ENCODE data around the gene SELENOW.
"Not testable (repeated sequence)": the region's sequence is repeated elsewhere in the genome, so short reads cannot be mapped to it uniquely, and the experiment has no call there.

SELENOW gene

DNA sequence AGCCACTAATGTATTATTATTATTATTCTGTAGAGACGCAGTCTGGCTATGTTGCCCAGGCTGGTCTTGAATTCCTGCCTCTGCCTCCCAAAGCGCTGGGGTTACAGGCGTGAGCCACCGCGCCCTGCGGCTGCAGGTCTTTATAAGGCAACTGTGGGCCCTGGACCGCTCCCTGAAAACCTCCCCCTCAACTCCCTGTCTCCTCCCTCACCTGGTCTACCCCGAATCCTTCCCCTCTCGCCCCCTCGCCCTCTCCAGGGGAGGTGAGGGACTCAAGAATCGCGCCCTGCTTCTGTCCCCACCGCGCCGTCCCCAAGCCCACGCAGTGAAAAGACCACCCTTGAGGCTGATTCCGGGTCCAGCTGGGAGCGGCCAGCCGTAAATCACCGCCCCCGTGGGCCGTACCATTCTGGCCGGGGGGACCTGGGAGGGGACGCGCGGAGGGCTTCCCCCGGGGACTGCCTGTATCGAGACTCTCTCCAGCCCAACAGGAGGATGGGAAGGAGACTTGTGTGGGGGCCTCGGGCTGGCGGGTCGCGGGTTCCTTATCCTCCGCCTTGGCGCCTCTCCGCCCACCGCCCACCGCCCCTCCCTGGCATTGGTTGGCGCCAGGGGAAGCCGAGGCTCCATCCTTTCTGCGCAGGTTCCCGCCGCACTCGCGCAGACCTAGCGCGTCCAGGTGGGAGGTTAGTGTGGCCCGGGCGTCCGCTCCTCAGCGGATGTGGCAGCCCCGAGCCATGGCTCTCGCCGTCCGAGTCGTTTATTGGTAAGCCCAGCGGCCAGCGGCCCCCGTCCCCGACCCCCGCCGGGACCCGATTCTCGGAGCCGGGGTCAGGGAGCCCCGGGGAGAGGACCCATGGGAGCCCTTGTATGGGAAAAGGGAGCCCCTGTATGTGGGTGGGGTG is at the start of gene SELENOW:
Gene SELENOW (plus strand): TSS at position 655 of the 905 bp plus-strand sequence. CDS start 83 bp downstream, at position 738.
- peak; percentile 87 for DNase-seq

DNA sequence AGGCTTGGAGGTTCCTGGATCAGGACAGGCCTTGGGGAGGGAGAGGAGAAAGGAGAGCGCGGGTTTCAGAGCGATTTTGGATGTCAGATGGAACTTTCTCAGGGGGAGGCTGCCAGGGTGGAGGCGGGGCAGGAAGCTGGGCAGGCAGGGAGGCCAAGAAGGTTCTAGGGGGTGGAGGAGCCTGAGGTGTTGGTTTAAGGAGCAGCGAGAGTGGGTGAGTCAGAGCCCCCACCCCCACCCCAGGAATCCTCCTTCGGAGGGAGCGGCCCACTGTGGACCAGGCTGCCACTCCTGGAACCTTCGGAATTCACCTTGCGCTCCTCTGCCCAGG is 49.1 kb upstream of the SELENOW start:
- no peak for DNase-seq

DNA sequence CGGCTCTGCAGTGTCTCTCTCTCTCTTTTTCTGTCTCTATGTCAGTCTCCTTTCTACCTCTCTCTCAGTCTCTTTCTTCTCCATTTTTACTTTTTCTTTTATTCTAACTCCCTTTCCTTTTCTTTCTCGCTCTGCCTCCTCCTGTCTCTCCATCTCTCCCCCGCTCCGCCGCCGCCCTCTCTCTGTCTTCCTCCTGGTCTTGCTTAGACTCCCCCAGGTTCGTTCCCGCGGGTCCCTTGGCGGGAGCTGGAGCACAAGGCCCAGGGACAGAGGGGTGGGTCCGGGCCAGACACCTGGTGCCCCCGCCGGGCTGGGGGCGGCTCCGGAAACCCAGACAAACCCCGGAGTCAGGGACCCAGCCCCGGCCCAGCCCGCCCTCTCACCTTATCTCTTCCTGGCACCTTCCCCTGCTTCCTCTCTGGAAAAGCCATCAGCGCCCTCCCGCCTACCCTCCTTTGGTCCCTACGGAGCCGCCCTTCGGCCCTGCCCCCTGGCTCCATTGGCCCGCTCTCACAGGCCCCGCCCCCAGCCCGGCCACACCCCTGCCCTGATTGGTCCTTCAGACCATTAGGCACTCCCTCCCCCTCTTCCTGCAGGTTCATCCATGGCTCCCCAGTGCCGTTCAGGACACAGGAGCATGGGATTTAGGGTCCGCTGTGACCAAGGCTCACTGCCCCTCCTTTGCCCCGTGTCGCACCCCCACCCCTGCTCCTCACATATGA is 48.5 kb upstream of the SELENOW start:
- peak; percentile 76 for DNase-seq

DNA sequence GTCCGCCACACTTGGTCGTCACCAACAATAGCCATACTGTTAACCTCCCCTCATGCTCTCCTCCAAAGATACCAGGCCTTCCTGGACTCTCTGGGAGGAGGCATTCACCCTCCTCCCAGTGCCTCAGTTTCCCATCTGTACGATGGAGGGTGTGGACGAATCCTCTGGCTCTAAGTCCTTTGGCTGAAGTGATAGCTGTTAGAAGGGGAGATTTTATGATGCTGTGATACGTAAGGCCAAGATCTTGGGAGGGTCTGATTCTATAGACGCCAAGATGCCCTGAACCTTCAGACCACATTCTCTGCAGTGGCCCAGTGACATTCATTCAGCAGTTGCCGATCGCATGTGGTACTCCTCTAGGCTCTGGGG is 48.0 kb upstream of the SELENOW start:
- no peak for DNase-seq

DNA sequence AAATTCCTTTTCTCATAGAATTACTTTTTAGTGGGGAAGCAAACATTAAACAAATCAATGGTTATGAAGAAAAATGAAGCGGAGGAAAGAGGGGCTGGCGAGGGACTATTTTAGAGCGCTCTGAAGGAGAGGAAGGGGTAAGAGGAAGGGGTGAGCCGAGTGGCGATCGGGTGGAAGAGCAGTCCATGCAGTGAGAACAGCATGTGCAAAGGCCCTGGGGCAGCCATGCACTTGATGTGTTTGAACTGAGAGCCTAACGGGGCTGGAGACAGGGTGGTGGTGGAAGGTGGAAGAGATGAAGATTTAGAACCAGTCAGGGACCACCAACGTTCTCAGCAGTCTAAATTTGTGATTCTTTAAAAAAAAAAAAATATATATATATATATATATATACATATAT is 47.6 kb upstream of the SELENOW start:
- DNase-seq, result no peak

- DNase-seq, result no peak
These were observed 43.4 kb upstream of the SELENOW start for GRCh38 chr19:47735131-47735530.

DNA sequence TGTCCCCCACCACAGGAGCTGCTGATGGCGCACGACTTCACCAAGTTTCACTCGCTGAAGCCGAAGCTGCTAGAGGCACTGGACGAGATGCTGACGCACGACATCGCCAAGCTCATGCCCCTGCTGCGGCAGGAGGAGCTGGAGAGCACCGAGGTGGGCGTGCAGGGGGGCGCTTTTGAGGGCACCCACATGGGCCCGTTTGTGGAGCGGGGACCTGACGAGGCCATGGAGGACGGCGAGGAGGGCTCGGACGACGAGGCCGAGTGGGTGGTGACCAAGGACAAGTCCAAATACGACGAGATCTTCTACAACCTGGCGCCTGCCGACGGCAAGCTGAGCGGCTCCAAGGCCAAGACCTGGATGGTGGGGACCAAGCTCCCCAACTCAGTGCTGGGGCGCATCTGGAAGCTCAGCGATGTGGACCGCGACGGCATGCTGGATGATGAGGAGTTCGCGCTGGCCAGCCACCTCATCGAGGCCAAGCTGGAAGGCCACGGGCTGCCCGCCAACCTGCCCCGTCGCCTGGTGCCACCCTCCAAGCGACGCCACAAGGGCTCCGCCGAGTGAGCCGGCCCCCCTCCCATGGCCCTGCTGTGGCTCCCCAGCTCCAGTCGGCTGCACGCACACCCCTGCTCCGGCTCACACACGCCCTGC is 37.5 kb upstream of the SELENOW start:
- DNase-seq, result no peak

- no peak for DNase-seq
These were observed 36.9 kb upstream of the SELENOW start for GRCh38 chr19:47741544-47742140.

- no peak for DNase-seq
These were observed 35.9 kb upstream of the SELENOW start for GRCh38 chr19:47742634-47743033.

- peak; percentile 97 for DNase-seq
These were observed 33.2 kb upstream of the SELENOW start, which contains the start of gene NOP53 for GRCh38 chr19:47745010-47745901. NOP53 (plus strand) TSS chr19:47745546; CDS start chr19:47745560, 14 bp downstream.

- DNase-seq, result not testable (repeated sequence)
These were observed 32.4 kb upstream of the SELENOW start for GRCh38 chr19:47746129-47746528.

DNA sequence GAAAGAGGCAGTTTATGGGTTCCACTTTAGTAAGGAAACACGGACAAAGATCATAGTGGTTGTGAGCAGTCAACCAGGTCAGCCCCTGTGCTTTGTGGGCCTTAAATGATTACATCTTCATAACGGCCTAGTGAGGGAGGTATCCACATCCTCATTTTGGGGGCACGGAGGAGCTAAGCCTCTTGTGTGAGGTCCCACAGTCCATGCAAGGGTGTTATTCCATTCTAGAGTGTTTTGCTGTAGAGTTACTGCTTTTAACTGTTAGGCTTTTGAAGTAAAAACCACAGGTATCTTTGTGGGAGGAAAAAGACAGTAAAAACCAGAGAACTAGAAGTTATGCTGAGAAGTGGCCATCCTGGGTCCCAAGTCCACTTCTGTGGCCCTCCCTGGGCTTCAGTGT is 29.2 kb upstream of the SELENOW start:
- DNase-seq, result no peak

- no peak for DNase-seq
These were observed 27.8 kb upstream of the SELENOW start for GRCh38 chr19:47750752-47751151.

GRCh38 chr19:47752440-47753211 is 25.9 kb upstream of the SELENOW start:
- DNase-seq, result no peak

GRCh38 chr19:47754206-47755064 is 24.1 kb upstream of the SELENOW start:
- no peak for DNase-seq

GRCh38 chr19:47755065-47755761 is 23.3 kb upstream of the SELENOW start:
- DNase-seq, result no peak

DNA sequence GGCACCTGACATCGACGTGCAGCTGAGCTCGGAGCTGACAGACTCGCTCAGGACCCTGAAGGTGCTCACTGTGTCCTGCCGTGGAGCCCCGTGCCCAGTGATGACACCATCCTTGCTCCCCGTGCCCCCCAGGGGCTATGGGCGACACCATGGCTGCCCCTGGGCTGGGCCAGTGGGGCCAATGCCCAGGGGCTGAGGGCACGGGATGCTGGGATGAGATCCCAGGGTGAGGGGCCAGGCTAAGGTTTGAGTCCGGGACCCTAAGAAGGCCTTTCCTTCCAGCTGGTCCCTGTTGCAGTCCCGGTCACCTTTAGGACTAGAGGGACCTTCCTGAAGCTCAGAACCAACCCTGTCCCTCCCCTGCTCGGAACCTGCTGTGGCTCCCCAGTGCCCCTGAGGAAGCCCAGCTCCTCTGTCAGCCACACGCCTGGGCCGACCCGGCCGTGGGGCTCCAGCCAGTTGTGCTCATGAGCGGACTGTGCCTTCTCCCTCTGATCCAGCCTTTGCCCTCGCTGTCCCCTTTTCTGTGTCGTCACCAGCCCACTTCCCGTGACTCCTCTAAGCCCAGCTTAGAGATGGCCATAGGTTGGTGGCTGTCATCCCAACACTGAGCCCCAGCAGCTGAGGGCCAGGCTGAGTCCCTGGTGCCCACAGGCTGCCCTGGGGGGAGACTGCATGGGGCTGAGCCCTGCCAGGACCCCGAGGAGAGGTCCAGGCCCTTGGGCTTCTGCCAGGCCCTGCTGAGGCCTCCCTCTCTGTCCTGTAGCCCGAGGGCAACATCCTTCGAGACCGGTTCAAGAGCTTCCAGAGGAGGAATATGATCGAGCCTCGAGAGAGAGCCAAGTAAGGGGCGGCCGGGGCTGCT is 22.5 kb upstream of the SELENOW start:
- no peak for DNase-seq

DNA sequence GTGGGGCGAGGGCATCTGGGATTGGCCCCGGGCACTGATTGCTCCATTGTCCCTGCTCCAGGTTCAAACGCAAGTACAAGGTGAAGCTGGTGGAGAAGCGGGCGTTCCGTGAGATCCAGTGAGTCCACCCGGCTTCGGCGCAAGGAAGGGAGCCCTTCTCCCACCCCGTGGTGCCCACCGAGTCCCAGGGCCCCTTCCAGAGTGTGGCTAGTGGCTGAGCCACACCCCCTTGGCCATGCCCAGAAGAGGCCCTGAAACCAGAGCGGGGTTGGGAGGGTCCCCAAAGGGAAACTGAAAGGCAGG is 21.9 kb upstream of the SELENOW start:
- DNase-seq, result no peak
